OCI-LY7 (cell line): ENCODE data around the gene AGRN.

Experiments used
- CTCF ChIP-seq: fragments of 200-600 bp; sonication (generic); conservative IDR thresholded peaks from 2 replicates; pipeline ENCODE4 v1.5.1; 2014; ENCODE audit warnings: mild to moderate bottlenecking, antibody characterized with exemption, low read length, moderate library complexity, mixed read lengths
- EZH2phosphoT487 ChIP-seq: fragments of 200-600 bp; sonication (generic); IDR thresholded peaks from 2 replicates; pipeline ENCODE4 v1.6.1; 2018; ENCODE audit warnings: low read depth, borderline replicate concordance, mild to moderate bottlenecking, mixed run types, antibody characterized with exemption, low read length, moderate library complexity, mixed read lengths

GRCh38 chr1:1035291-1035943 lies 15.5 kb downstream of the AGRN start:
- TF ChIP-seq CTCF: no peak
- no peak for TF ChIP-seq EZH2phosphoT487
